ENCODE data around the gene RPS6KB2. TPM values are rescaled to one million over a fixed set of nuclear protein-coding genes. Genes with fewer than 3 reads are reported as not detected.

RPS6KB2 gene
- total RNA-seq, 1 experiment from 2014 or later, result 170 TPM

DNA sequence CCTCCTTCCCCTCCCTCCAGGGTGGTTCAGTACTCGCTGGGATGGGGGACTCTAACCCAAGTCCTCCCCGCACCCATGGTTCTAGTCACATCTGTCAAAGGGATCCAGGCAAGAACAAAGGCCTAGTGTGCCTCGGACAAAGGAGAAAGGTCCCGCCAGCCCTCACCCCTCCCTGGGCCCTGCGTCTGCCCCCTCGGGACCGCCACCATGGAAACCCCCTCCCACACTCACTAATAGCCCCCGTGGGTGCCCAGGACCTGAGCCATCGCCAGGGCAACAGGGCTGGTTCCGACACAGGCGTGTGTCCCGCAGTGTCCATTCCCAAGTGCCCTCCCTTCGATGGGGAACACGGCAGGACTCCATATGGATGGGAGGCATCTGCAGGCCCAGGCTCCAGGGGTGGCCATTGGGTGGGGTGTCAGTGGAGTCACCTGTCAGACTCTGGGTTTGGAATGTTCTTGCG is 17.9 kb upstream of the RPS6KB2 start:
- intact Hi-C loops (cut with micrococcal nuclease), result no loop called here
- Histone ChIP-seq H3K9me2 (replicated peaks; ENCODE audit: low read length) (no peaks in the 10 kb centered on the region), H3K4me3 (ENCODE audit: low read length) (no peak overlapping the region), H3K9ac (ENCODE audit: low read length) (no peak overlapping the region), H3K4me1 (ENCODE audit: insufficient read depth, low read length) (no peaks in the 10 kb centered on the region; the same call in 1 of the 2 replicates), H3K36me3 (ENCODE audit: low read depth, low read length) (no peaks in the 10 kb centered on the region), H3K27ac (ENCODE audit: low read length) (no peak overlapping the region), H3K79me2 (ENCODE audit: low read length) (no peaks in the 10 kb centered on the region), H2AFZ (ENCODE audit: low read length) (no peak overlapping the region), H3K27me3 (ENCODE audit: low read length) (no peaks in the 10 kb centered on the region), H3K4me2 (ENCODE audit: low read length) (no peak overlapping the region), H4K20me1 (ENCODE audit: low read length) (no peaks in the 10 kb centered on the region), H3K9me3 (ENCODE audit: low read length) (no peaks in the 10 kb centered on the region), H3F3A (ENCODE audit: low read length, unreplicated experiment) (no peaks in the 10 kb centered on the region)
- POLR2A ChIA-PET (ENCODE audit: unreplicated experiment), result no interaction called here
- no peak for DNase-seq
- ATAC-seq, result no peak
- CTCF ChIA-PET, result no interaction called here
- BruUV-seq (replicated peaks), result no TSS peak
- TF ChIP-seq EZH2phosphoT487 (IDR thresholded peaks at IDR 0.05; ENCODE audit: borderline replicate concordance, low read length) (no peak), EZH2 (IDR thresholded peaks at IDR 0.05; ENCODE audit: low read length, unreplicated experiment) (no peak)
- TF ChIP-seq, protein P1, sequence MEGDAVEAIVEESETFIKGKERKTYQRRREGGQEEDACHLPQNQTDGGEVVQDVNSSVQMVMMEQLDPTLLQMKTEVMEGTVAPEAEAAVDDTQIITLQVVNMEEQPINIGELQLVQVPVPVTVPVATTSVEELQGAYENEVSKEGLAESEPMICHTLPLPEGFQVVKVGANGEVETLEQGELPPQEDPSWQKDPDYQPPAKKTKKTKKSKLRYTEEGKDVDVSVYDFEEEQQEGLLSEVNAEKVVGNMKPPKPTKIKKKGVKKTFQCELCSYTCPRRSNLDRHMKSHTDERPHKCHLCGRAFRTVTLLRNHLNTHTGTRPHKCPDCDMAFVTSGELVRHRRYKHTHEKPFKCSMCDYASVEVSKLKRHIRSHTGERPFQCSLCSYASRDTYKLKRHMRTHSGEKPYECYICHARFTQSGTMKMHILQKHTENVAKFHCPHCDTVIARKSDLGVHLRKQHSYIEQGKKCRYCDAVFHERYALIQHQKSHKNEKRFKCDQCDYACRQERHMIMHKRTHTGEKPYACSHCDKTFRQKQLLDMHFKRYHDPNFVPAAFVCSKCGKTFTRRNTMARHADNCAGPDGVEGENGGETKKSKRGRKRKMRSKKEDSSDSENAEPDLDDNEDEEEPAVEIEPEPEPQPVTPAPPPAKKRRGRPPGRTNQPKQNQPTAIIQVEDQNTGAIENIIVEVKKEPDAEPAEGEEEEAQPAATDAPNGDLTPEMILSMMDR (conservative IDR thresholded peaks at IDR 0.05; ENCODE audit: low read depth, low read length), result no peak

DNA sequence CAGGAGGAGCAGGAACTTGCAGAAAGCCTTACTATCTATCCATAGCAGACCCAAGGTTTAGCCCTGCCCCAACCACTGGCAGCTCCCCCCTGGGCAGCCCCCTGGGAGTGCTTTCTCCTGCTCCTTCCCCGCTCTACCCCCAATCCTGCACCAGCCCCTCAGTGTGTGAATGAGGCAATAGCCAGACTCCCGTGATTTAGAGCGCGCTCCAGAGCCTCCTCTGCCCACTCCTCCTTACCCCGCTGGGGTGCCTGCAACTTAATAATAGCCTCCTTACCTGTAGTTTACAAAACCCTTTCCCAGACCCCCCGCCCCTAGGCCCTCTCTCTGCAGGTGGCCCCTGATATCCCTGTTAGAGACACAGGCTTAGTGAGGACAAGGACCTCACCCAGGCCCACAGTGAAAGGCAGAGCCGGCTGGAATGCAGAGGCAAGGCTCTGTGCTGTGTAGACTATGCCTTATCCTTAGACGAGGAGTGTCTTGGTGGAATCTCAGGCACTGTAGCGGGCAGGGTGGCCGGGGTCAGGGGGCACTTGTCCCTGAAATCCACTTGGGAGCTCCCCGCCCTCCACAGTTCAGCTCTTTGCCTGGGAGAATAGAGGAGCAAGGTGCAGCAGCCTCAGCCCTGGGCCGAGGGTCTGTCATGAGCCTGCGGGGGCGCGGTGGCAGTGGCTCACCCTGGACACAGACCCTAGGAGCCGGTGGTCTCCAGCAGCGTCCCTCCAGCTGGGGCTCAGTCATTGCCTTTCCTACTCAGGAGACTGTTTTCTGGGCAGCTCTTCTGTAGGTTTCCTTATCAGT is 17.1 kb upstream of the RPS6KB2 start:
- intact Hi-C loops (cut with micrococcal nuclease), result no loop called here

More for the DNA sequence above, 17.1 kb upstream of the RPS6KB2 start:
- ChIA-PET CTCF (no interaction called here), POLR2A (ENCODE audit: unreplicated experiment) (no interaction called here)
- DNase-seq (no peak), ATAC-seq (no peak)
- Histone ChIP-seq H2AFZ (ENCODE audit: low read length) (no peak overlapping the region), H4K20me1 (ENCODE audit: low read length) (no peaks in the 10 kb centered on the region), H3F3A (ENCODE audit: low read length, unreplicated experiment) (no peaks in the 10 kb centered on the region), H3K4me3 (ENCODE audit: low read length) (no peak overlapping the region), H3K9me2 (replicated peaks; ENCODE audit: low read length) (no peaks in the 10 kb centered on the region), H3K4me1 (ENCODE audit: insufficient read depth, low read length) (no peaks in the 10 kb centered on the region; the same call in 1 of the 2 replicates), H3K79me2 (ENCODE audit: low read length) (no peaks in the 10 kb centered on the region), H3K27me3 (ENCODE audit: low read length) (no peaks in the 10 kb centered on the region), H3K27ac (ENCODE audit: low read length) (no peak overlapping the region), H3K9ac (ENCODE audit: low read length) (no peak overlapping the region), H3K4me2 (ENCODE audit: low read length) (no peak overlapping the region), H3K9me3 (ENCODE audit: low read length) (no peaks in the 10 kb centered on the region), H3K36me3 (ENCODE audit: low read depth, low read length) (no peaks in the 10 kb centered on the region)
- TF ChIP-seq, protein P1 (conservative IDR thresholded peaks at IDR 0.05; ENCODE audit: low read depth, low read length), result no peak
- TF ChIP-seq EZH2phosphoT487 (IDR thresholded peaks at IDR 0.05; ENCODE audit: borderline replicate concordance, low read length), result no peak
- TF ChIP-seq EZH2 (IDR thresholded peaks at IDR 0.05; ENCODE audit: low read length, unreplicated experiment), result no peak
- BruUV-seq (replicated peaks), result no TSS peak

Measured in PC-3 (cell line).